ENCODE data around the gene ERG. TPM values are rescaled to one million over a fixed set of nuclear protein-coding genes. Genes with fewer than 3 reads are reported as not detected.

The ERG gene
- polyA plus RNA-seq, 2 donors: 2.2 to 2.3 TPM

DNA sequence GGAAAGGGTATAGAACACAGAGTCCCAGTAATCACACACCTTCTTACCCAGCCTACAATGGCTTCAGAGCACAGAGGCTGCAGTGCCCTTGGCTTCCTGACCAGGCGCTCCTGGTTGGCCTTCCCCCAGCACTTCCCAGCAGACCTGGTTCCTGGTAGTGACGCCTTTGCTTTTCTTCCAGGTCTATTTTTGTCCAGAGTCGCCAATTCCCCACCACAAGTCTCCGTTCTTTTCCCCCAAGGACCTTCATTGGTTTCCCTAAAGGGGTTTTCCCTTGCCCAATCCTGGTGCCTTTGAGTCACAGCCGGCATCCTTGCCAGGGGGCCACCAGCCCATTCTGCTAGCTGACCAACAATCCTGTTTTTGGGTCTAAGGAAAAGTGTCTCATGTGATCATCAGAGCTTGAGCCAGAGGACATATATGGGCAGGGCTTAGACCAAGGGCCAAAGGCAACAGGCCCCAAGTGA is 156.7 kb downstream of the ERG start:
- H3K27me3 ChIP-seq (ENCODE audit: control insufficient read depth in 1 of 2, insufficient read depth in 2 of 2, low read length in 2 of 2): no peaks in the 10 kb centered on the region
- no peaks in the 10 kb centered on the region for H3K9me3 ChIP-seq (ENCODE audit: control insufficient read depth in 2 of 2, insufficient read depth in 1 of 2, low read depth in 1 of 2, low read length in 1 of 2)
- no peak overlapping the region for H3K27ac ChIP-seq (ENCODE audit: low read depth in 2 of 2, low read length in 1 of 2)
- WGBS, 2 donors: 73 to 87% methylated on average over 5 of the region's 5 CpGs
- H3K36me3 ChIP-seq (ENCODE audit: control insufficient read depth in 2 of 2, insufficient read depth in 2 of 2, low read length in 1 of 2): no peaks in the 10 kb centered on the region
- no peak overlapping the region for H3K4me3 ChIP-seq (ENCODE audit: low read depth in 1 of 2, low read length in 2 of 2)
- H3K4me1 ChIP-seq (ENCODE audit: control insufficient read depth in 2 of 2, insufficient read depth in 2 of 2, low read length in 1 of 2): peaks cover 2 to 4% of the 10 kb centered on the region in 2 donors

DNA sequence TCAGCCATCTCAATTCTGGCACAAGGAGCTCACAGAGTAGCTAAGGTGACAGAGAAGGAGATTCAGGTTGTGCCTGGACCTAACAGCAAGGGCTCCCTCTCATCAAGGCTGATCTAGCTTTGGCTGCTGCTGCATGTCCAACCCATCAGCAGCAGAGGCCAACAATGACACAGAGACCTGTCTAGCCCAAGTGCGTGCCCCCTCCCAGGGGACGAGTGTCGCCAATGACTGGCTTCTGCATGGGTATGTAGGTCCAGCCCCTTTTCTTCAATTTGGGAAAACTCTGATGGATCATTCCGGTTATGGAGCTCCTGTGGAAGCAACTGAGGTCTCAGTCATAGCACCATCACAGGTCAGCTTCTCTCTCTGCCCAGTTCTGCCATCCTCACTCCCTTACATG is 158.1 kb downstream of the ERG start:
- Histone ChIP-seq H3K4me1 (ENCODE audit: control insufficient read depth in 2 of 2, insufficient read depth in 2 of 2, low read length in 1 of 2) (peaks cover 2 to 4% of the 10 kb centered on the region in 2 donors), H3K36me3 (ENCODE audit: control insufficient read depth in 2 of 2, insufficient read depth in 2 of 2, low read length in 1 of 2) (no peaks in the 10 kb centered on the region), H3K4me3 (ENCODE audit: low read depth in 1 of 2, low read length in 2 of 2) (no peak overlapping the region), H3K27me3 (ENCODE audit: control insufficient read depth in 1 of 2, insufficient read depth in 2 of 2, low read length in 2 of 2) (no peaks in the 10 kb centered on the region), H3K27ac (ENCODE audit: low read depth in 2 of 2, low read length in 1 of 2) (no peak overlapping the region), H3K9me3 (ENCODE audit: control insufficient read depth in 2 of 2, insufficient read depth in 1 of 2, low read depth in 1 of 2, low read length in 1 of 2) (no peaks in the 10 kb centered on the region)
- WGBS, 2 donors: 92 to 95% methylated on average over 4 of the region's 4 CpGs

DNA sequence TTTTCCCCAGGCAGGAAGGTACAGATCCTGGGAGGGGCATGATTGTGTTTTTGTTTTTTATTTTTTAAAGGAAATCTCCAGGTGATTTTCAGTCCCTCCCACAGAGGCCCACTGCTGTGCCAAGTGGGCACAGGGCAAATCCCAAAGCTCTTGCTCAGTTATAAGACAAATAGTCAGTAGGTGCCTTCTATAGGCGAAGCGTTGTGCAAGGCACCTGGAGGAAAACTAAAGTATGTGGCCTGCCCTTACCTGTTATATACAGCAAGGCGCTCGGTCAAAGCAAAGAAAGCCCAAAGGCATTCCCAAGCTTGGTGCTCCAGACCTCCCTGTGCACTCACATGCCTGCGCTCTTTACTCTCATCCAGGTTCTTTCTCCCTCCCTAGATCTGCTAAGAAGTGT is 160.5 kb downstream of the ERG start:
- Histone ChIP-seq H3K27ac (ENCODE audit: low read depth in 2 of 2, low read length in 1 of 2) (peak overlapping the region in 1 of 2 donors; percentile 17), H3K36me3 (ENCODE audit: control insufficient read depth in 2 of 2, insufficient read depth in 2 of 2, low read length in 1 of 2) (no peaks in the 10 kb centered on the region), H3K4me1 (ENCODE audit: control insufficient read depth in 2 of 2, insufficient read depth in 2 of 2, low read length in 1 of 2) (no peaks in the 10 kb centered on the region)

DNA sequence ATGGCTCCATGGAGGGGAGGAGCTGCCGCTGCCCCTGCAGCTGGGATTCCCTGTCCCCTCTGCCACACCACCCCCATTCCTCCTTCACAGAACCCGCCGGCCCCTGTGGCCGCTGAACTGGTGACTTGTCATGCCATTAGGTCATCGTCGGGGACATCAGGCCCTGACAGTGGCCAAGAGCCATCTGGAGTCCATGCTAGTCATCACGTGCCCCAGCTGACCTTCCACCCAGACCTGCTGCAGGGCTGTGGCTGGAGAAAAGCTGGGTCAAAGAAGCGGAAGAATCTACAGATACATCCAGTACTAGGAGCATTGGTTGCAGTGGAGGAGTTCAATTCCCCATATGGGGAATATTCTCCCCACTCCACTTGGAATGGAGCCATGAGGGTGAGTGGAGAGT is 163.4 kb downstream of the ERG start:
- Histone ChIP-seq H3K36me3 (ENCODE audit: control insufficient read depth in 2 of 2, insufficient read depth in 2 of 2, low read length in 1 of 2) (no peaks in the 10 kb centered on the region), H3K27me3 (ENCODE audit: control insufficient read depth in 1 of 2, insufficient read depth in 2 of 2, low read length in 2 of 2) (no peaks in the 10 kb centered on the region), H3K4me3 (ENCODE audit: low read depth in 1 of 2, low read length in 2 of 2) (no peak overlapping the region), H3K27ac (ENCODE audit: low read depth in 2 of 2, low read length in 1 of 2) (no peak overlapping the region), H3K4me1 (ENCODE audit: control insufficient read depth in 2 of 2, insufficient read depth in 2 of 2, low read length in 1 of 2) (no peaks in the 10 kb centered on the region), H3K9me3 (ENCODE audit: control insufficient read depth in 2 of 2, insufficient read depth in 1 of 2, low read depth in 1 of 2, low read length in 1 of 2) (no peaks in the 10 kb centered on the region)
- WGBS, 2 donors: 87 to 88% methylated on average over 8 of the region's 8 CpGs

More for the DNA sequence above, 160.5 kb downstream of the ERG start:
- no peaks in the 10 kb centered on the region for H3K9me3 ChIP-seq (ENCODE audit: control insufficient read depth in 2 of 2, insufficient read depth in 1 of 2, low read depth in 1 of 2, low read length in 1 of 2)
- no peaks in the 10 kb centered on the region for H3K27me3 ChIP-seq (ENCODE audit: control insufficient read depth in 1 of 2, insufficient read depth in 2 of 2, low read length in 2 of 2)
- 61 to 69% methylated on average over 5 of the region's 5 CpGs for WGBS, 2 donors
- no peak overlapping the region for H3K4me3 ChIP-seq (ENCODE audit: low read depth in 1 of 2, low read length in 2 of 2)

DNA sequence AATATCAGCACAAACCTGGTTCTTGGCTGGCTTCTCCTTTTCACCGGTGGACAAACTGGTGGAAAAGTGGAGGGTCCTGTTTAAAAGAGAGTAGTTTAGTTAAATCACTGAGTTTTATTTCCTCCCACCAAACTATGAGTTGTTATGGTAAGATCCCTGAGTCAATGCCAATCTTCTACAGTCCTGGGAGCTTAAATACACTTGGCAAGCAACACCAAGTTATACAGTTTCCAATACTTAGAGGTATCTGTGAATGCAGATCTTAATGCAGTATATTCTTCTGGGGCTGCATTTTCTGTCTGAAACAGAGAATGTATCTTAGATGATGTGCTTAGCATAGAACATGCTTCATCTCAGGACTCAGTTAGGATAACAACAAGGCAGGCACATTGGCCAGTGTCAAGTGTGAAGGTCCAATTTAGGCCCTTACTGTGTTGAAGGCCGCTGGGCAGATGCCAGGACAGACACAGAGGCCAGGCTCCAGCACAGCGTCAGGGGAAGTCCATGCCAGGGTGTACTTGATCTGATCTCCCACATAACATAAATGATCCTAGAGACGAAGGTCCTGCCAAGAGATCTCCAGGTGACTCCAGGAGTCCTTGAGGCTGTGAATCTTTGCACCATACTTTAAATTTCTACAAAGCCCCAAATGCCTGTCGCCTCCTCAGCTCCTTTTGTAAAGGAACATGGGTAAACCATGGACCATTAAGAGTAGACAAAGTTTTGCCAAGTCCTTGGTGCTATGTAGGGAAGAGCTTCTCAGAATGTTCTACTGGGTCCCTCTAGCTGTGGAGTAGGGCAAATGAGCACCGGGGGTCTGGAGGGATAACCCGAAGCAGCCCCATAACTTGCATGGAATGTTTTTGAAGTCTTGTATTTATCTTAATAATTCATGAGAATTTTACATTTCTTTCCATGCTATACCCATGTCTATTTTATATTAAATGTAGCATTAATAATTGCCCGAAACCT is 164.7 kb downstream of the ERG start:
- 69 to 74% methylated on average over 8 of the region's 8 CpGs for WGBS, 2 donors
- Histone ChIP-seq H3K27ac (ENCODE audit: low read depth in 2 of 2, low read length in 1 of 2) (no peak overlapping the region), H3K4me3 (ENCODE audit: low read depth in 1 of 2, low read length in 2 of 2) (no peak overlapping the region), H3K36me3 (ENCODE audit: control insufficient read depth in 2 of 2, insufficient read depth in 2 of 2, low read length in 1 of 2) (no peaks in the 10 kb centered on the region), H3K9me3 (ENCODE audit: control insufficient read depth in 2 of 2, insufficient read depth in 1 of 2, low read depth in 1 of 2, low read length in 1 of 2) (no peaks in the 10 kb centered on the region), H3K27me3 (ENCODE audit: control insufficient read depth in 1 of 2, insufficient read depth in 2 of 2, low read length in 2 of 2) (no peaks in the 10 kb centered on the region), H3K4me1 (ENCODE audit: control insufficient read depth in 2 of 2, insufficient read depth in 2 of 2, low read length in 1 of 2) (no peaks in the 10 kb centered on the region)

DNA sequence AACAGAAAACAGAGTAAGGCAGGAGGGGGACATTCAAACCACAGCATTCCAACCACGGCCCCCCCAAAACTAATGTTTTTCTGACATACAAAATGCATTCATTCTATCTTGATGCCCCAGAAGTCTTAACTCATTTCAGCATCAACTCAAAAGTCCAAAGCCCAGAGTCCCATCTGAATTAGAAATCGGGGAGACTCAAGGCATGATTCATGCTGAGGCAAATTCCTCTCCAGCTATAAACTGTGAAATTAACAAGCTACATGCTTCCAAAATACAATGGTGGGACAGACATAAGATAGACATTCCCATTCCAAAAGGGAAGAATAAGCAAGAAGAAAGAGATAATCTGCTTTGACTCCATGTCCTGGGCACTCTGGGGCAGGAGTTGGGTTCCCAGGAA is 167.6 kb downstream of the ERG start:
- Histone ChIP-seq H3K36me3 (ENCODE audit: control insufficient read depth in 2 of 2, insufficient read depth in 2 of 2, low read length in 1 of 2) (no peaks in the 10 kb centered on the region), H3K9me3 (ENCODE audit: control insufficient read depth in 2 of 2, insufficient read depth in 1 of 2, low read depth in 1 of 2, low read length in 1 of 2) (no peaks in the 10 kb centered on the region), H3K27ac (ENCODE audit: low read depth in 2 of 2, low read length in 1 of 2) (no peak overlapping the region), H3K4me3 (ENCODE audit: low read depth in 1 of 2, low read length in 2 of 2) (no peak overlapping the region), H3K4me1 (ENCODE audit: control insufficient read depth in 2 of 2, insufficient read depth in 2 of 2, low read length in 1 of 2) (peaks cover 0 to 3% of the 10 kb centered on the region in 2 donors), H3K27me3 (ENCODE audit: control insufficient read depth in 1 of 2, insufficient read depth in 2 of 2, low read length in 2 of 2) (no peaks in the 10 kb centered on the region)
- WGBS, 2 donors: 72 to 81% methylated on average over 2 of the region's 2 CpGs

Other genes starting within 250 kb of the ERG start
- 1 to 10 TPM; 4.2 to 5.6 TPM for gene KCNJ15, start 241.5 kb downstream of the ERG start, polyA plus RNA-seq

All from esophagus (tissue), 2 donors.